Measurements from ENCODE around the gene AKAIN1. TPM values are rescaled to one million over a fixed set of nuclear protein-coding genes. Genes with fewer than 3 reads are reported as not detected.
A peak's percentile ranks its signal among the peaks of the same experiment; 100 is the strongest.

The AKAIN1 gene
- total RNA-seq, 2 experiments from 2014 or later = not detected

GRCh38 chr18:5238371-5238976 is 41.4 kb upstream of the AKAIN1 start:
- Histone ChIP-seq H3K4me2 (ENCODE audit: low read length) (peak overlapping the region; percentile 97), H3K9me3 (ENCODE audit: low read length) (no peaks in the 10 kb centered on the region), H2AFZ (ENCODE audit: low read length) (peak overlapping the region; percentile 87), H4K20me1 (ENCODE audit: insufficient read depth, low read length) (0 out of 2 replicates have a peak, but pooled peaks cover 10% of the 10 kb centered on the region), H3K9me2 (ENCODE audit: insufficient read depth, low read length) (no peaks in the 10 kb centered on the region), H3K27ac (ENCODE audit: low read depth, low read length, poor library complexity, severe bottlenecking) (peak overlapping the region; percentile 78), H3K4me1 (ENCODE audit: insufficient read depth, low read length, poor library complexity, severe bottlenecking) (peaks cover 49% of the 10 kb centered on the region), H3K4me3 (ENCODE audit: low read depth, low read length, poor library complexity, severe bottlenecking) (peak overlapping the region; percentile 93), H3K79me2 (ENCODE audit: insufficient read depth, low read depth, low read length) (peaks cover 36% of the 10 kb centered on the region), H3K36me3 (ENCODE audit: insufficient read depth, low read length) (peaks cover 40% of the 10 kb centered on the region)
- intact Hi-C loops (cut with micrococcal nuclease; ENCODE audit: unreplicated experiment) = loop anchor here (1.0 to 10.0 kb wide), 3 partner anchors 50 to 206 kb away; no protein-coding TSS in a partner anchor
- peak; percentile 60 for DNase-seq (ENCODE audit: low spot score)
- ChIA-PET POLR2A (interaction anchor here (0.8 to 4.8 kb wide), 12 partner anchors 8 to 103 kb away, joined by 3 to 56 read pairs (median 4); partner anchors contain the start of gene ZBTB14), CTCF (ENCODE audit: unreplicated experiment) (no interaction called here)
- TF ChIP-seq CTCF (conservative IDR thresholded peaks at IDR 0.05; ENCODE audit: low read length) (no peak), EZH2phosphoT487 (IDR thresholded peaks at IDR 0.05; ENCODE audit: borderline replicate concordance, low read depth, low read length) (no peak)
- BruUV-seq (replicated peaks) = no TSS peak

GRCh38 chr18:5237723-5238370 is 40.8 kb upstream of the AKAIN1 start:
- BruUV-seq (replicated peaks) = no TSS peak
- Histone ChIP-seq H3K9me3 (ENCODE audit: low read length) (no peaks in the 10 kb centered on the region), H3K36me3 (ENCODE audit: insufficient read depth, low read length) (peaks cover 34% of the 10 kb centered on the region), H3K4me1 (ENCODE audit: insufficient read depth, low read length, poor library complexity, severe bottlenecking) (peaks cover 49% of the 10 kb centered on the region), H3K9me2 (ENCODE audit: insufficient read depth, low read length) (no peaks in the 10 kb centered on the region), H3K4me2 (ENCODE audit: low read length) (peak overlapping the region; percentile 97), H2AFZ (ENCODE audit: low read length) (peak overlapping the region; percentile 87), H4K20me1 (ENCODE audit: insufficient read depth, low read length) (0 out of 2 replicates have a peak, but pooled peaks cover 10% of the 10 kb centered on the region), H3K27ac (ENCODE audit: low read depth, low read length, poor library complexity, severe bottlenecking) (peak overlapping the region; percentile 78), H3K79me2 (ENCODE audit: insufficient read depth, low read depth, low read length) (peaks cover 36% of the 10 kb centered on the region), H3K4me3 (ENCODE audit: low read depth, low read length, poor library complexity, severe bottlenecking) (peak overlapping the region; percentile 93)
- TF ChIP-seq CTCF (conservative IDR thresholded peaks at IDR 0.05; ENCODE audit: low read length) = peak; percentile 40; the same call in 1 of the 2 replicates
- TF ChIP-seq EZH2phosphoT487 (IDR thresholded peaks at IDR 0.05; ENCODE audit: borderline replicate concordance, low read depth, low read length) = no peak
- ChIA-PET POLR2A (interaction anchor here (0.6 to 4.8 kb wide), 21 partner anchors 9 to 1524 kb away, joined by 3 to 56 read pairs (median 4); partner anchors contain the start of gene ZBTB14), CTCF (ENCODE audit: unreplicated experiment) (interaction anchor here (1.3 kb wide), 2 partner anchors 59 to 79 kb away, joined by 3 to 8 read pairs; no protein-coding TSS in a partner anchor)
- DNase-seq (ENCODE audit: low spot score) = peak; percentile 89
- intact Hi-C loops (cut with micrococcal nuclease; ENCODE audit: unreplicated experiment) = loop anchor here (1.0 to 10.0 kb wide), 5 partner anchors 50 to 207 kb away; no protein-coding TSS in a partner anchor
